Heart right ventricle (tissue), 16 donors: ENCODE data around the gene PIP5K1B. TPM values are rescaled to one million over a fixed set of nuclear protein-coding genes. Genes with fewer than 3 reads are reported as not detected.
A peak's percentile ranks its signal among the peaks of the same experiment; 100 is the strongest.

Source experiments
- ATAC-seq, 8 donors: fragments of 200-7000 bp; cut with Tn5 transposase; one replicate each; pipeline ENCODE4 v1.9.1; 2020; ENCODE audit warnings: mild to moderate bottlenecking in 8 of 8, moderate library complexity in 8 of 8, moderate number of reproducible peaks in 1 of 8
- DNase-seq, 2 donors: peaks; one replicate each; pipeline ENCODE4 v3.0.0-alpha.2; 2020
- H3K27ac ChIP-seq, 10 donors: fragments of 200-600 bp; sonication (generic) in 2 of 10; one replicate each; pipeline versions ENCODE4 v1.5.0 to v1.8.0; 2020 to 2022; ENCODE audit warnings: mild to moderate bottlenecking in 3 of 10
- H3K27me3 ChIP-seq, 7 donors: fragments of 200-600 bp; one replicate each; pipeline ENCODE4 v1.8.0; 2021 to 2022; ENCODE audit warnings: mild to moderate bottlenecking in 2 of 7
- H3K36me3 ChIP-seq, 9 donors: fragments of 200-600 bp; sonication (generic) in 1 of 9; one replicate each; pipeline versions ENCODE4 v1.5.0 to v1.8.0; 2020 to 2022; ENCODE audit warnings: mild to moderate bottlenecking in 2 of 9
- H3K4me1 ChIP-seq, 9 donors: fragments of 200-600 bp; sonication (generic) in 1 of 9; one replicate each; pipeline versions ENCODE4 v1.5.0 to v1.8.0; 2020 to 2022; ENCODE audit warnings: mild to moderate bottlenecking in 4 of 9
- H3K4me3 ChIP-seq, 10 donors: fragments of 200-600 bp; sonication (generic) in 2 of 10; one replicate each; pipeline versions ENCODE4 v1.5.0 to v1.8.0; 2020 to 2022; ENCODE audit warnings: mild to moderate bottlenecking in 7 of 10, moderate library complexity in 2 of 10
- H3K9me3 ChIP-seq, 11 donors: fragments of 200-600 bp in 10 of 11; sonication (generic) in 2 of 11; one replicate each; pipeline versions ENCODE4 v1.5.0 to v1.8.0; 2013 to 2022; ENCODE audit warnings: mild to moderate bottlenecking in 2 of 11, control low read depth in 1 of 11, moderate library complexity in 1 of 11
- WGBS, 2 donors: extraction: QIAGEN DNeasy Blood & Tissue Kit; methylation state at CpG; one replicate each; pipeline ENCODE4 v1.1.7; 2013; ENCODE audit warnings: inconsistent platforms in 1 of 2; 5-methylcytosine and 5-hydroxymethylcytosine counted together
- intact Hi-C, 10 donors: fragments of 100-400 bp; cut with DNase I; formaldehyde crosslinking; loops; one replicate each; pipeline versions ENCODE4 v1.11.1 to v1.14.2; 2022
- polyA plus RNA-seq, 2 donors: library from polyadenylated mRNA; stranded (reverse); fragments of 200-250 nt; gene quantifications; one replicate each; pipeline ENCODE4 v1.2.3, GENCODE V29; 2013
- total RNA-seq, 10 donors: library from RNA; stranded (reverse); fragmentation: NEBNext Ultra II Directional in 3 of 10; extraction: Animal tissue kit (Norgen Biotek cat#: 25700) in 3 of 10; gene quantifications; one replicate each; pipeline versions ENCODE4 v1.2.1 to v1.2.4, GENCODE V29; 2021 to 2023
- TF ChIP-seq, protein P1 (sequence below), 9 donors: fragments of 200-600 bp; sonication (generic) in 2 of 9; IDR thresholded peaks; one replicate each; pipeline versions ENCODE4 v1.5.0 to v1.8.0; 2021 to 2022; ENCODE audit warnings: antibody characterized with exemption in 9 of 9, mild to moderate bottlenecking in 5 of 9, moderate library complexity in 1 of 9
- donor health status: Arrhythmogenic right ventricular cardiomyopathy.
- donor health status: ischemic (EF 13 %, LVEDD 7.1; RV severe dilation, severe dysfunction).
- donor health status: healthy with polysubstance abuse.
- donor health status: DM: no; HTN: yes; CAD: no.
- donor health status: DM: no; HTN: no; CAD: no.
- donor health status: ischemic (EF 25% LVEDD 6.9; RV normal size, moderate dysfunction).
- donor health status: ischemic (EF 25% LVEDD 5.7; RV mildly dilated, moderate dysfunction).
- donor health status: healthy.
- donor health status: DM: yes; HTN: yes; CAD: no.
- donor health status: Ischemic cardiomyopathy.
- donor health status: ischemic (EF 35%, LVEDD 5.7; RV mildly dilated, moderate dysfunction).
- donor health status: nonischemic (EF 11% LVEDD 7.7; RV severe dilation, severe dysfunction).
- donor health status: DM: yes; HTN: yes; CAD: no.
- donor health status: PGD.
- donor health status: ischemic (EF 29% LVEDD 5.4; RV normal size, mild dysfunction).
- donor health status: nonischemic (EF 23%, LVEDD 6.1; RV moderate dilation, normal function).

Gene PIP5K1B
- total and polyA plus RNA-seq, 12 donors = 5.6 to 90.8 (median 48.1) TPM

DNA sequence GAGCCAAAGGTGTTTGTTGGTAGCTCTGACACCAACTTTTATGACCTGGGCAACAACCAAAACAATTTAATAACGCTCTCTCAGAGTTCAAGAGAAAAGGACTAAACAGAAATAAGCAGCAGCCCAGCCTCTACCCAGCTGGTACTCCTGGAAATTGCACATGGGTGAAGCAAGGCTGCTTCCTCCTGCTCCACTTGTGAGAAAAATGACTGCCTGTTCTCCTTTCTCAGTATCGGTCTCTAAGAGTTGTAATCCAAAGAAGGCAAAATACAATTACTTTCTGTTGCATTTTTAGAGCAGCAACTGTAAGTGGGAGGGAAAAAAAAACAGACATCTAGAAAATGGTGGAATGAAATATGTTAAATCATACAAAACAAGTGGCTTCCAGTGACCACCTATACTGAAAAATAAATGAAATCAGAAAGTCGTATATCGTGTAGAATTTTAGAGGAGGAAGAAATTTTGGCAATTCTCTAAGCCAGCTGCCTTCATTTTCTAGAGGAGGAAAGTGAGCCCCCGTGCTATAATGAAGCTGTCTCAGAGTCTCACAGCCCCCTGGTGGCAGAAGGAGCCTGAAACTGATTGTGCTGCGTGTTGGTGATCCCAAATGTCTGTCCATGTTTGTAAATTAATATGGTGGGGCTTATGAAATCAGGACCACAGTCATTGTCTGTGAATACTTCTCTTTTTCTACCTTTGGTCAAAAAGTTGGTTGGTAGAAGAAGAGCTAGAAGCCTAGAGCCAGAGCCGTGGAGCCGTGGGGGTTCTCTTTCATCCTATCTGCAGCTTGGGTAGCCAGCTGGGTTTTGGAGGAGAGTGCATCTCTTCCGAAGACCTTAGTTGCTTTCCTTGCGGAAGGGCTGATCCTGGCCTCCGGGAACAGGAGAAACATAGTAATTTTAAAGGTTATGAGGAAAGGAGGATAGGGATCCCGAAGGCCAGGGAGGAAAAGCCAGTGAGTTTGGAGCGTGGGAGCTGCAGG is 139.9 kb downstream of the PIP5K1B start:
- peak overlapping the region in 1 of 10 donors; percentile 28 for H3K4me3 ChIP-seq
- H3K9me3 ChIP-seq = no peaks in the 10 kb centered on the region
- H3K27ac ChIP-seq = peak overlapping the region in 2 of 10 donors; percentile 15 to 68
- intact Hi-C loops = loop anchor here in 5 of 10 donors (5.0 to 10.0 kb wide), 5 partner anchors 60 to 150 kb away; partner anchors contain the start of gene PIP5K1B (in 2 of the 5)
- 69 to 72% methylated on average over 13 of the region's 13 CpGs for WGBS, 2 donors
- H3K4me1 ChIP-seq = peaks cover 0 to 46% (median 16%) of the 10 kb centered on the region in 9 donors
- TF ChIP-seq, protein P1, sequence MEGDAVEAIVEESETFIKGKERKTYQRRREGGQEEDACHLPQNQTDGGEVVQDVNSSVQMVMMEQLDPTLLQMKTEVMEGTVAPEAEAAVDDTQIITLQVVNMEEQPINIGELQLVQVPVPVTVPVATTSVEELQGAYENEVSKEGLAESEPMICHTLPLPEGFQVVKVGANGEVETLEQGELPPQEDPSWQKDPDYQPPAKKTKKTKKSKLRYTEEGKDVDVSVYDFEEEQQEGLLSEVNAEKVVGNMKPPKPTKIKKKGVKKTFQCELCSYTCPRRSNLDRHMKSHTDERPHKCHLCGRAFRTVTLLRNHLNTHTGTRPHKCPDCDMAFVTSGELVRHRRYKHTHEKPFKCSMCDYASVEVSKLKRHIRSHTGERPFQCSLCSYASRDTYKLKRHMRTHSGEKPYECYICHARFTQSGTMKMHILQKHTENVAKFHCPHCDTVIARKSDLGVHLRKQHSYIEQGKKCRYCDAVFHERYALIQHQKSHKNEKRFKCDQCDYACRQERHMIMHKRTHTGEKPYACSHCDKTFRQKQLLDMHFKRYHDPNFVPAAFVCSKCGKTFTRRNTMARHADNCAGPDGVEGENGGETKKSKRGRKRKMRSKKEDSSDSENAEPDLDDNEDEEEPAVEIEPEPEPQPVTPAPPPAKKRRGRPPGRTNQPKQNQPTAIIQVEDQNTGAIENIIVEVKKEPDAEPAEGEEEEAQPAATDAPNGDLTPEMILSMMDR (IDR thresholded peaks at IDR 0.05) = peak in 8 of 9 donors; percentile 40 to 67 (median 58)
- H3K36me3 ChIP-seq = no peaks in the 10 kb centered on the region
- ATAC-seq (peak in 7 of 8 donors; percentile 45 to 67 (median 55)), DNase-seq (peak; percentile 32 to 53)
- H3K27me3 ChIP-seq = no peaks in the 10 kb centered on the region

DNA sequence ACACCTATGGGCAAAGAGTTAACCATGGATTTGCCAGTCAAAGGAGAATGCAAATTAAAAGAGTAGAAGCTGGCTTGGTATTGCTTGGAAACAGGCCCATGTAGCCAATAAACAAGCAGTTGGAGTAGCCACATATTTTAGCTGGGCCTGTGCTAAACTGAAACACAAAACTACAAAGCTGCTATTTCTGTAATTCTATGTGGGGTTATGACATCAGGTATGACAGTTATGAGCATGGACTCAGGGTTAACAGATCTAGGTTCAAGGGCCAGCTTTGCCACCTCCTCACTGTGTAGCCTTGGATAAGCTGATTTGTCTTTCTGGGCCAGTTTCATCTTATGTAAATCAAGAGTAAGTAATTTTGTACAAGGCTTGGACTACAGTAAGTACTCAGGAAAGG is 142.7 kb downstream of the PIP5K1B start:
- Histone ChIP-seq H3K4me1 (peaks cover 0 to 42% (median 2%) of the 10 kb centered on the region in 9 donors), H3K27me3 (no peaks in the 10 kb centered on the region), H3K4me3 (no peak overlapping the region), H3K36me3 (no peaks in the 10 kb centered on the region), H3K9me3 (no peaks in the 10 kb centered on the region), H3K27ac (no peak overlapping the region)
- TF ChIP-seq, protein P1 (IDR thresholded peaks at IDR 0.05) = no peak
- intact Hi-C loops = loop anchor here in 4 of 10 donors (10.0 kb wide), 4 partner anchors 63 to 147 kb away; partner anchors contain the start of gene PIP5K1B (in 1 of the 4)
- ATAC-seq (no peak), DNase-seq (no peak)

DNA sequence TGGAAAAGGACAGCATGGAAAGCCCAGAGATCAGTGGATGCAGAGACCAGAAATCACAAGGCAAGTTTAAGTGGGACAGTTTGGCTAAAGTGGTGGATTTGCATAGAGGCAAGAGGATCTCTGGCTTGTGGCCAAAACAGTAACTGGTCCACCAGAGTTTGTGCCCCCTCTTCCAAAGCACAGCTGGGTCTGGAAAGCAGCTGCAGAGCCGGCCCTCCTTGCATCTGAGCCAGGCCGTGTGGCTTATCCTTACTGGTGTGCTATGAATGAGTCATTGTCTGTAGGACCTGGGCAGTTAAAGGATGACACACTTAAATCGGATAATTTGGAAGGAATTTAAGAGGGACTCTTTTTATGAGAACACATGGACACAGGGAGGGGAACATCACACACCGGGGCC is 146.6 kb downstream of the PIP5K1B start:
- peaks cover 0 to 23% (median 0%) of the 10 kb centered on the region in 9 donors for H3K4me1 ChIP-seq
- 54 to 64% methylated on average over 4 of the region's 4 CpGs for WGBS, 2 donors
- DNase-seq (no peak), ATAC-seq (peak in 5 of 8 donors; percentile 42 to 77 (median 50))
- intact Hi-C loops = loop anchor here in 1 of 10 donors (10.0 kb wide), 1 partner anchor 153 kb away; no protein-coding TSS in a partner anchor
- TF ChIP-seq, protein P1 (IDR thresholded peaks at IDR 0.05) = no peak
- no peaks in the 10 kb centered on the region for H3K27me3 ChIP-seq
- no peak overlapping the region for H3K27ac ChIP-seq
- no peak overlapping the region for H3K4me3 ChIP-seq
- H3K9me3 ChIP-seq = no peaks in the 10 kb centered on the region
- H3K36me3 ChIP-seq = no peaks in the 10 kb centered on the region

DNA sequence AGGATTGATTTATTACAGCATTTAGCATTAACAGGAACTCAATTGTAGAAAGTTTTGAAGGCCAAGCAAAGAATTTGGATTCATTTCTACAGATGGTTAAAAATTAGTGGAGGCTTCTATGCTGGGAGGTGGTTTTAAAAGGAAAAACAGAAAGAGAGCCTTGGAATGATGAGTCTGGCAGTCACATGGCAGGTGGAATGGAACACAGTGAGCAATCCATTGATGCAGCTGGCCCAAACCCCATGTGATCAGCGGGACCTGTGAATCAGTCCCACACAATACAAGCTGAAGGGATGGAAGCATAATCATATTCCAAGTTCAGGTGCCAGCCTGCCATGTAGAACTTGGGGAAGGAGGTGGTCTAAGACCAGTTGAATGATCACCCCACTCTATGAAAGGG is 147.9 kb downstream of the PIP5K1B start:
- intact Hi-C loops = loop anchor here in 1 of 10 donors (10.0 kb wide), 1 partner anchor 152 kb away; no protein-coding TSS in a partner anchor
- Histone ChIP-seq H3K9me3 (no peaks in the 10 kb centered on the region), H3K27ac (no peak overlapping the region), H3K4me1 (peaks cover 0 to 18% (median 0%) of the 10 kb centered on the region in 9 donors), H3K36me3 (no peaks in the 10 kb centered on the region), H3K27me3 (no peaks in the 10 kb centered on the region), H3K4me3 (no peak overlapping the region)
- ATAC-seq (peak in 2 of 8 donors; percentile 12 to 25), DNase-seq (no peak)
- WGBS, 2 donors = 90 to 93% methylated on average over 1 of the region's 1 CpG
- TF ChIP-seq, protein P1 (IDR thresholded peaks at IDR 0.05) = no peak
